H9 (cell line): ENCODE results near the gene CNDP2. TPM values are rescaled to one million over a fixed set of nuclear protein-coding genes. Genes with fewer than 3 reads are reported as not detected.
A peak's percentile ranks its signal among the peaks of the same experiment; 100 is the strongest.

ENCODE experiments used
- DNase-seq: peaks from one replicate; pipeline ENCODE4 v3.0.0-alpha.2; 2017
- H2AFZ ChIP-seq: one replicate; pipeline ENCODE4 v1.6.1; 2013; ENCODE audit warnings: mild to moderate bottlenecking, low read length, control low read depth, moderate library complexity
- H2AK5ac ChIP-seq: 2 replicates; pipeline ENCODE4 v1.6.1; 2013; ENCODE audit warnings: low read length, control low read depth, mixed read lengths; ENCODE audit not compliant: insufficient read length
- H2BK120ac ChIP-seq: one replicate; pipeline ENCODE4 v1.6.1; 2013; ENCODE audit warnings: low read depth, mild to moderate bottlenecking, low read length, control low read depth, inconsistent platforms; ENCODE audit not compliant: poor library complexity, severe bottlenecking
- H2BK12ac ChIP-seq: 2 replicates; pipeline ENCODE4 v1.6.1; 2013; ENCODE audit warnings: low read length, control low read depth, mixed read lengths, low read depth; ENCODE audit not compliant: insufficient read length
- H2BK15ac ChIP-seq: 2 replicates; pipeline ENCODE4 v1.6.1; 2013; ENCODE audit warnings: low read depth, low read length, control low read depth
- H2BK20ac ChIP-seq: one replicate; pipeline ENCODE4 v1.6.1; 2013; ENCODE audit warnings: low read depth, mild to moderate bottlenecking, low read length, control low read depth, inconsistent platforms; ENCODE audit not compliant: poor library complexity, severe bottlenecking
- H2BK5ac ChIP-seq: 2 replicates; pipeline ENCODE4 v1.6.1; 2013; ENCODE audit warnings: low read length, control low read depth, mixed read lengths; ENCODE audit not compliant: insufficient read length
- H3K14ac ChIP-seq: 2 replicates; pipeline ENCODE4 v1.6.1; 2013; ENCODE audit warnings: low read length, control low read depth; ENCODE audit not compliant: insufficient read depth
- H3K18ac ChIP-seq: 2 replicates; pipeline ENCODE4 v1.6.1; 2013; ENCODE audit warnings: low read depth, mild to moderate bottlenecking, mixed read lengths, low read length, control low read depth; ENCODE audit not compliant: insufficient read length
- H3K23ac ChIP-seq: 2 replicates; pipeline ENCODE4 v1.6.1; 2013; ENCODE audit warnings: low read length, control low read depth, mixed read lengths, low read depth; ENCODE audit not compliant: insufficient read length
- H3K23me2 ChIP-seq: 2 replicates; pipeline ENCODE4 v1.6.1; 2013; ENCODE audit warnings: low read depth, mild to moderate bottlenecking, mixed read lengths, low read length, control low read depth; ENCODE audit not compliant: insufficient read length, poor library complexity, severe bottlenecking
- H3K27ac ChIP-seq: 2 replicates; pipeline ENCODE4 v1.5.1; 2013; ENCODE audit warnings: low read length, control low read depth, mixed read lengths, low read depth; ENCODE audit not compliant: insufficient read length
- H3K27me3 ChIP-seq: 2 replicates; pipeline ENCODE4 v1.6.1; 2013; ENCODE audit warnings: low read length, control low read depth, inconsistent platforms; ENCODE audit not compliant: insufficient read depth
- H3K4ac ChIP-seq: 2 replicates; pipeline ENCODE4 v1.6.1; 2013; ENCODE audit warnings: low read depth, mild to moderate bottlenecking, control low read depth, inconsistent platforms, low read length, moderate library complexity
- H3K4me1 ChIP-seq: 2 replicates; pipeline ENCODE4 v1.6.1; 2013; ENCODE audit warnings: low read length, control low read depth, inconsistent platforms; ENCODE audit not compliant: insufficient read depth
- H3K4me2 ChIP-seq: 2 replicates; pipeline ENCODE4 v1.6.1; 2013; ENCODE audit warnings: low read length, control low read depth, mixed read lengths; ENCODE audit not compliant: insufficient read length, insufficient read depth
- H3K56ac ChIP-seq: 2 replicates; pipeline ENCODE4 v1.6.1; 2013; ENCODE audit warnings: low read depth, mild to moderate bottlenecking, mixed read lengths, low read length, control low read depth; ENCODE audit not compliant: insufficient read length
- H3K79me1 ChIP-seq: 2 replicates; pipeline ENCODE4 v1.6.1; 2013; ENCODE audit warnings: low read depth, mild to moderate bottlenecking, moderate library complexity, low read length, control low read depth, inconsistent platforms; ENCODE audit not compliant: insufficient read depth, poor library complexity, severe bottlenecking
- H3K79me2 ChIP-seq: 2 replicates; pipeline ENCODE4 v1.6.1; 2013; ENCODE audit warnings: low read length, control low read depth, inconsistent platforms; ENCODE audit not compliant: insufficient read depth
- H3K9ac ChIP-seq: 2 replicates; pipeline ENCODE4 v1.6.1; 2013; ENCODE audit warnings: low read length, control low read depth, mixed read lengths; ENCODE audit not compliant: insufficient read length; ENCODE audit errors: extremely low read depth
- H3K9me3 ChIP-seq: one replicate; pipeline ENCODE4 v1.6.1; 2013; ENCODE audit warnings: low read depth, low read length, inconsistent platforms; ENCODE audit not compliant: control insufficient read depth
- H3T11ph ChIP-seq: one replicate; pipeline ENCODE4 v1.6.1; 2013; ENCODE audit warnings: mild to moderate bottlenecking, low read length, control low read depth, inconsistent platforms
- H4K20me1 ChIP-seq: one replicate; pipeline ENCODE4 v1.6.1; 2013; ENCODE audit not compliant: control insufficient read depth, insufficient read length, insufficient read depth
- H4K5ac ChIP-seq: 2 replicates; pipeline ENCODE4 v1.6.1; 2013; ENCODE audit warnings: low read depth, mild to moderate bottlenecking, mixed read lengths, low read length, control low read depth; ENCODE audit not compliant: insufficient read length
- H4K8ac ChIP-seq: replicated peaks from 2 replicates; pipeline ENCODE4 v1.6.1; 2013; ENCODE audit warnings: low read length, control low read depth, mixed read lengths, low read depth; ENCODE audit not compliant: insufficient read length
- H4K91ac ChIP-seq: 2 replicates; pipeline ENCODE4 v1.6.1; 2013; ENCODE audit warnings: low read depth, mild to moderate bottlenecking, moderate library complexity, mixed read lengths, low read length, control low read depth; ENCODE audit not compliant: insufficient read length
- H3K27ac Mint-ChIP-seq, 3 experiments: 2 replicates in 2 of 3; 3 replicates in 1 of 3; pipeline ENCODE4 v1.8.0; 2020 to 2021; ENCODE audit warnings: mixed read lengths in 3 of 3, mild to moderate bottlenecking in 1 of 3, moderate library complexity in 1 of 3
- H3K27me3 Mint-ChIP-seq: 2 replicates; pipeline ENCODE4 v1.8.0; 2021; ENCODE audit warnings: low read depth, mild to moderate bottlenecking, moderate library complexity, mixed read lengths
- H3K36me3 Mint-ChIP-seq, 3 experiments: 2 replicates in 2 of 3; 3 replicates in 1 of 3; pipeline ENCODE4 v1.8.0; 2020 to 2021; ENCODE audit warnings: low read depth in 3 of 3, mixed read lengths in 3 of 3; ENCODE audit not compliant: insufficient read depth in 1 of 3
- H3K4me1 Mint-ChIP-seq, 2 experiments: 2 replicates each; pipeline ENCODE4 v1.8.0; 2020; ENCODE audit warnings: mixed read lengths in 2 of 2
- H3K4me3 Mint-ChIP-seq, 2 experiments: 2 replicates in 1 of 2; 3 replicates in 1 of 2; pipeline ENCODE4 v1.8.0; 2020 to 2021; ENCODE audit warnings: mild to moderate bottlenecking in 2 of 2, mixed read lengths in 2 of 2, moderate library complexity in 1 of 2
- H3K9me3 Mint-ChIP-seq, 2 experiments: 2 replicates in 1 of 2; 3 replicates in 1 of 2; pipeline ENCODE4 v1.8.0; 2020; ENCODE audit warnings: mild to moderate bottlenecking in 2 of 2, mixed read lengths in 2 of 2, moderate library complexity in 1 of 2
- CTCF ChIP-seq: fragments of 200-600 bp; sonication (generic); conservative IDR thresholded peaks from 3 replicates; pipeline ENCODE4 v1.8.0; 2021; ENCODE audit warnings: antibody characterized with exemption, mild to moderate bottlenecking
- WGBS: extraction: QIAGEN DNeasy Blood & Tissue Kit; methylation state at CpG from one replicate; pipeline ENCODE4 v1.1.7; 2013; ENCODE audit warnings: missing lambda C conversion rate, low lambda C conversion rate, mixed read lengths; ENCODE audit not compliant: insufficient read length; ENCODE audit errors: extremely low coverage; 5-methylcytosine and 5-hydroxymethylcytosine counted together
- total RNA-seq: library from RNA; stranded (reverse); gene quantifications from 2 replicates; pipeline ENCODE4 v1.2.1, GENCODE V29; 2021

CNDP2 gene
- total RNA-seq, 1 experiment from 2014 or later, result 212 TPM

- Histone ChIP-seq H2BK120ac (no peak overlapping the region), H2AFZ (no peak overlapping the region), H3K27me3 (no peaks in the 10 kb centered on the region), H3K18ac (no peak overlapping the region), H3K4me2 (no peak overlapping the region), H3K79me1 (peaks cover 4% of the 10 kb centered on the region), H4K20me1 (no peaks in the 10 kb centered on the region), H2AK5ac (no peak overlapping the region), H4K91ac (no peak overlapping the region), H3K9ac (no peak overlapping the region), H2BK12ac (no peak overlapping the region), H3K56ac (no peak overlapping the region), H2BK5ac (no peak overlapping the region), H3K79me2 (no peaks in the 10 kb centered on the region), H3K9me3 (no peaks in the 10 kb centered on the region), H2BK20ac (no peak overlapping the region), H4K8ac (no peak overlapping the region), H3K23ac (no peak overlapping the region), H2BK15ac (no peak overlapping the region), H4K5ac (no peak overlapping the region), H3T11ph (no peak overlapping the region), H3K27ac (no peak overlapping the region), H3K23me2 (no peaks in the 10 kb centered on the region), H3K4ac (no peak overlapping the region), H3K4me1 (no peaks in the 10 kb centered on the region), H3K14ac (no peak overlapping the region)
- no peaks in the 10 kb centered on the region for H3K27me3 Mint-ChIP-seq
- no CpG with 5 or more reads among the region's 7 CpGs for WGBS
- no peak overlapping the region for H3K27ac Mint-ChIP-seq
- peaks cover 61 to 94% (median 79%) of the 10 kb centered on the region in 3 experiments; a peak in 6 of 7 replicates for H3K36me3 Mint-ChIP-seq
- TF ChIP-seq CTCF, result no peak
- peak; percentile 12 for DNase-seq
- peaks cover 1 to 10% of the 10 kb centered on the region in 2 experiments; a peak in 3 of 4 replicates for H3K4me1 Mint-ChIP-seq
- no peak overlapping the region for H3K4me3 Mint-ChIP-seq
- H3K9me3 Mint-ChIP-seq, result no peaks in the 10 kb centered on the region; a peak in 1 of 5 replicates
Measured at GRCh38 chr18:74511823-74512222, 15.7 kb downstream of the CNDP2 start.
